Breast epithelium (tissue), 4 donors: ENCODE data around the gene PARD3B. TPM values are rescaled to one million over a fixed set of nuclear protein-coding genes. Genes with fewer than 3 reads are reported as not detected.

Experiments used
- DNase-seq, 2 donors: peaks; one replicate each; pipeline ENCODE4 v3.0.0-alpha.2; 2019; ENCODE audit warnings: low spot score in 2 of 2
- H3K27ac ChIP-seq, 2 donors: fragments of 200-600 bp; sonication (generic) in 1 of 2; one replicate each; pipeline ENCODE4 v1.5.1; 2016 to 2019; ENCODE audit warnings: mild to moderate bottlenecking in 1 of 2
- H3K27me3 ChIP-seq, 2 donors: fragments of 200-600 bp; sonication (generic) in 1 of 2; one replicate each; pipeline versions ENCODE4 v1.5.1 to v1.6.0; 2017 to 2019; ENCODE audit warnings: control low read depth in 1 of 2, mild to moderate bottlenecking in 1 of 2
- H3K36me3 ChIP-seq: fragments of 200-600 bp; one replicate; pipeline ENCODE4 v1.5.1; 2019
- H3K4me1 ChIP-seq, 2 donors: fragments of 200-600 bp; sonication (generic); one replicate each; pipeline ENCODE4 v1.5.1; 2016 to 2019; ENCODE audit warnings: control low read depth in 1 of 2
- H3K4me3 ChIP-seq, 3 donors: fragments of 200-600 bp; sonication (generic); 1 replicate in 2 of 3; 2 replicates in 1 of 3; pipeline ENCODE4 v1.5.1; 2016 to 2019; ENCODE audit warnings: mild to moderate bottlenecking in 3 of 3, moderate library complexity in 2 of 3
- H3K9me3 ChIP-seq, 2 donors: fragments of 200-600 bp; sonication (generic) in 1 of 2; one replicate each; pipeline ENCODE4 v1.5.1; 2016 to 2019; ENCODE audit warnings: control low read depth in 1 of 2
- POLR2A ChIP-seq: fragments of 450-650 bp; IDR thresholded peaks from one replicate; pipeline ENCODE4 v1.6.1; 2016; ENCODE audit warnings: antibody characterized with exemption, mild to moderate bottlenecking, moderate library complexity
- POLR2AphosphoS5 ChIP-seq, 3 donors: sonication (generic); formaldehyde crosslinking; IDR thresholded peaks; one replicate each; pipeline ENCODE4 v1.6.1; 2017; ENCODE audit warnings: antibody characterized with exemption in 3 of 3
- intact Hi-C: fragments of 100-400 bp; cut with DNase I; formaldehyde crosslinking; loops from one replicate; pipeline ENCODE4 v1.15.1; 2023; ENCODE audit warnings: low total_unique reads
- total RNA-seq, 3 donors: library from RNA; depleted of rRNA; stranded (reverse); fragments of >200 nt; gene quantifications; one replicate each; pipeline ENCODE4 v1.1.0, GENCODE V29; 2016
- TF ChIP-seq, protein P1 (sequence below), 3 donors: fragments of 450-650 bp; IDR thresholded peaks; one replicate each; pipeline ENCODE4 v1.5.1; 2016 to 2017; ENCODE audit warnings: antibody characterized with exemption in 3 of 3, mild to moderate bottlenecking in 3 of 3, moderate library complexity in 3 of 3

PARD3B gene
- total RNA-seq, 3 donors from 2014 or later, result 24.6 to 66.2 (median 25.9) TPM

DNA sequence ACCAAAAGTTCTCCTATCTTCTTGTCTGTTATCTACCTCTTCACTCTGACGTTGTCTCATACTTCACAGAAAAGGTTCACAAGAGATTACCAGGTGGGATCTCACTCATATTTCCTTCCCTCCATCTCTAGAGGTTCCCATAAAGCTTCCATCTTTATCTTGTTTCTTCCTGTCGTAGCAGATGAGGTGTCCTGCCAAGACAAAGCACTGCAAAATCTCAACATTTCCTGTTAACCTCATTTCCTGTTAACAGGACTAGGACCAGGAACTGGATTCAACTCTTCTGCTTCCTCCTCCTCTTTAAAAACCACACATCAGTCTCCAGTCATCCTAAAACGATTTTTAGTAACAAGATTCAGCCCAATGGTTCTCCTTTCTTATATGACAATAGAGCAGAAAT, 624.2 kb downstream of the PARD3B start:
- Histone ChIP-seq H3K27ac (no peak overlapping the region), H3K27me3 (no peaks in the 10 kb centered on the region), H3K9me3 (no peaks in the 10 kb centered on the region), H3K4me1 (no peaks in the 10 kb centered on the region), H3K4me3 (no peak overlapping the region), H3K36me3 (no peaks in the 10 kb centered on the region)
- no peak for DNase-seq
- intact Hi-C loops, result no loop called here
- TF ChIP-seq POLR2AphosphoS5 (IDR thresholded peaks at IDR 0.05), result no peak
- TF ChIP-seq, protein P1, sequence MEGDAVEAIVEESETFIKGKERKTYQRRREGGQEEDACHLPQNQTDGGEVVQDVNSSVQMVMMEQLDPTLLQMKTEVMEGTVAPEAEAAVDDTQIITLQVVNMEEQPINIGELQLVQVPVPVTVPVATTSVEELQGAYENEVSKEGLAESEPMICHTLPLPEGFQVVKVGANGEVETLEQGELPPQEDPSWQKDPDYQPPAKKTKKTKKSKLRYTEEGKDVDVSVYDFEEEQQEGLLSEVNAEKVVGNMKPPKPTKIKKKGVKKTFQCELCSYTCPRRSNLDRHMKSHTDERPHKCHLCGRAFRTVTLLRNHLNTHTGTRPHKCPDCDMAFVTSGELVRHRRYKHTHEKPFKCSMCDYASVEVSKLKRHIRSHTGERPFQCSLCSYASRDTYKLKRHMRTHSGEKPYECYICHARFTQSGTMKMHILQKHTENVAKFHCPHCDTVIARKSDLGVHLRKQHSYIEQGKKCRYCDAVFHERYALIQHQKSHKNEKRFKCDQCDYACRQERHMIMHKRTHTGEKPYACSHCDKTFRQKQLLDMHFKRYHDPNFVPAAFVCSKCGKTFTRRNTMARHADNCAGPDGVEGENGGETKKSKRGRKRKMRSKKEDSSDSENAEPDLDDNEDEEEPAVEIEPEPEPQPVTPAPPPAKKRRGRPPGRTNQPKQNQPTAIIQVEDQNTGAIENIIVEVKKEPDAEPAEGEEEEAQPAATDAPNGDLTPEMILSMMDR (IDR thresholded peaks at IDR 0.05), result no peak
- TF ChIP-seq POLR2A, result no peak

DNA sequence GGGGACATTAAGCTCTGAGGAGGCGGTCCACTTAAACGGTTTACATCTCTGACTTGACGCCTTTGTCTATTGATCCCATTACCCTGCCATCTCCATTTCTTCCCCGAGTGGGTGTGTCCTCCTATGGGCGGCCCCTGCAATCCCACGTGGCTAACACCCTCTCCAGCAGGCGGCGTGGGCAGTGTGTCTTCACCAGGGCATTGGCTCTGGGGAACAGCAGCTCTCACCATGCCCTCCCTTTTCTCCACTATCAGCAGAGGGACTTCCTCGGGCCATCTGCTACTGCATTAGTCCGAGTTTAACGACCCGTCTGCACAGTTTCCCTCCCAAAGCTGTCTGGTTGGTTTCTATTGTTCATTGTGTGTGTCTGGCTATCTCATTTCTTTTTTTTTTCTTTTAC, 625.1 kb downstream of the PARD3B start:
- H3K36me3 ChIP-seq, result no peaks in the 10 kb centered on the region
- intact Hi-C loops, result no loop called here
- no peak overlapping the region for H3K27ac ChIP-seq
- TF ChIP-seq, protein P1 (IDR thresholded peaks at IDR 0.05), result no peak
- TF ChIP-seq POLR2AphosphoS5 (IDR thresholded peaks at IDR 0.05) (no peak), POLR2A (no peak)
- no peaks in the 10 kb centered on the region for H3K27me3 ChIP-seq
- H3K4me3 ChIP-seq, result no peak overlapping the region
- H3K4me1 ChIP-seq, result no peaks in the 10 kb centered on the region
- no peaks in the 10 kb centered on the region for H3K9me3 ChIP-seq
- no peak for DNase-seq

DNA sequence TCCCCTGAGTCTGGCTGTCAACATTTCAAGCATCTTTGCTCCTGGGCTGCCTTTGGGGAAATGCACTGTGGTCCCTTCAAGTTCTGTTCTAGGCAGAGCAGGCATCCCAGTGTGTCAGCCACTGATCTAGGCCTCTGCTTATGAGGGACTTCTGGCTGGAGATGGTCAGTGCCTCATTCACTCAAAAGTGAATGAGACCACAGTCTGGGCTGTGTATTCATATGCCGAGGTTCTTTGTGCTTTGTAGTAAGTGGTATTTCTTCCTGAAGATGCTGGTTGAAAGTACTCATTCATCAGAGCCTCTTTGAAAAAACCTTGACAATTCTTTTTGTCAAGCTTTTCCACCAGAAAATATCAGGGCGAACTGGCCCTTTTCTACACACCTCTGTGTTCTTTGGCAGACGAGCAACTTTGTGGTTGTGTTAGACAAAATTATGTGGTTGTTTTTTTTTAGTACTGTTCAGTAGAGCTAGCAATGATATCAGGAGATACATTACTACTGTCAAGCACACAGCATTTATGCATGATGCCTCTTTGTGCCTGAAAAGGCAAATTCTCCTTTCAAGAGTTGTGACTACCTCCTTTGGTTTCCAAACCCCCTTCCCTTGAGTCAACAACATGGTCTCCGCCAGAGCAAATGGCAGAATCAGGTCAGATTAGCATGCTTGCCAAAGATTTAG, 626.1 kb downstream of the PARD3B start:
- Histone ChIP-seq H3K36me3 (no peaks in the 10 kb centered on the region), H3K4me1 (no peaks in the 10 kb centered on the region), H3K4me3 (no peak overlapping the region), H3K9me3 (no peaks in the 10 kb centered on the region), H3K27ac (no peak overlapping the region), H3K27me3 (no peaks in the 10 kb centered on the region)
- no peak for DNase-seq
- TF ChIP-seq POLR2AphosphoS5 (IDR thresholded peaks at IDR 0.05) (no peak), POLR2A (no peak)
- TF ChIP-seq, protein P1 (IDR thresholded peaks at IDR 0.05), result no peak
- intact Hi-C loops, result no loop called here

DNA sequence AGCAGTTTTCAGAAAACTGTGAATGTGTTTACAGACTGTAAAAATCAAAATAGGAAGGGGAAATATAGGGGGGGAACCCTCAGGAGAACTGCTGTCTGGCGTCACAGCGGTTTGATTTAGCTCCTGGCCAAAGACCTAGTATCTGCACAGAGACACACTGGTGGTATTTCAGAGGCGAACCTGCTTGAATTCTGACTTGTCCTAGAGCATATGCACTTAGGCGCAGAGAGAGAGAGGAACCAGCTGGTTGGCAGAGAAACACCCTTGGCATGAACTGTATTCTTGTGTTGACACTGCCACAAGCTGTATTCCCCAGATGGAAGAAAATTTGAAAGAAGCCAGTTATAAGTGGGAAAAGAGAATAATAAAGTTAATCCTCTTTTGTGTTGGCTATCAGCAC, 630.6 kb downstream of the PARD3B start:
- no peak for DNase-seq
- Histone ChIP-seq H3K4me3 (no peak overlapping the region), H3K4me1 (no peaks in the 10 kb centered on the region), H3K27ac (no peak overlapping the region), H3K36me3 (no peaks in the 10 kb centered on the region), H3K27me3 (no peaks in the 10 kb centered on the region), H3K9me3 (no peaks in the 10 kb centered on the region)
- TF ChIP-seq POLR2AphosphoS5 (IDR thresholded peaks at IDR 0.05) (no peak), POLR2A (no peak)
- TF ChIP-seq, protein P1 (IDR thresholded peaks at IDR 0.05), result no peak
- intact Hi-C loops, result no loop called here

DNA sequence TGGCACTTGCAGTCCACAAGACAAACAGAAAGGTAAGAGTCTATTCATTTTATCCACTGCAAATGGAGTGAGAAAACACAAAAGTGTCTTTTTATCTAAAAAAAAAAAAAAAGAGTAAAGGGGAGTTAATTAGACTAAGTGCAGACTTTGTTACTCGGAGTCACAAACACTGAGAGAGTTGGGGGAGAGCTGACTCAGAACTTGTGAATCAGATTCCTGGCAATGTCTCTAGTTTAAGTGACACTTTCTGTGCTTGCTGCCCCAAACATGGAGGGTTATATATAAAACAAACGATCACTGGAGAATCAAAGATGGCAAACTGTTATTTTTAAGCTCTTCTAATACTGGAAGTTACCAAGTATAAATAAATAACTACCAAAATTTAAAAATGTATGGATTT, 631.3 kb downstream of the PARD3B start:
- intact Hi-C loops, result no loop called here
- H3K9me3 ChIP-seq, result no peaks in the 10 kb centered on the region
- DNase-seq, result no peak

More for the DNA sequence above, 631.3 kb downstream of the PARD3B start:
- Histone ChIP-seq H3K27me3 (no peaks in the 10 kb centered on the region), H3K4me3 (no peak overlapping the region), H3K27ac (no peak overlapping the region), H3K36me3 (no peaks in the 10 kb centered on the region), H3K4me1 (no peaks in the 10 kb centered on the region)
- TF ChIP-seq POLR2AphosphoS5 (IDR thresholded peaks at IDR 0.05) (no peak), POLR2A (no peak)
- TF ChIP-seq, protein P1 (IDR thresholded peaks at IDR 0.05), result no peak
